WERI-Rb-1 (cell line): ENCODE results near the gene SLC23A2.
"Not testable (repeated sequence)": the region's sequence is repeated elsewhere in the genome, so short reads cannot be mapped to it uniquely, and the experiment has no call there.

Experiments used
- DNase-seq: peaks from one replicate; pipeline ENCODE4 v3.0.0-alpha.2; 2020
- H3K27ac ChIP-seq: fragments of 250-450 bp; sonication (Bioruptor Pico); 2 replicates; pipeline ENCODE4 v1.5.1; 2020; ENCODE audit warnings: mild to moderate bottlenecking, moderate library complexity
- H3K27me3 ChIP-seq: fragments of 250-450 bp; sonication (Bioruptor Pico); 2 replicates; pipeline ENCODE4 v1.5.1; 2021; ENCODE audit warnings: mild to moderate bottlenecking, low read depth, moderate library complexity; ENCODE audit not compliant: insufficient read depth, severe bottlenecking
- H3K36me3 ChIP-seq: fragments of 250-450 bp; sonication (Bioruptor Pico); 2 replicates; pipeline ENCODE4 v1.5.1; 2020; ENCODE audit warnings: mild to moderate bottlenecking, moderate library complexity
- H3K4me3 ChIP-seq: 2 replicates; pipeline ENCODE4 v1.5.1; 2011; ENCODE audit warnings: low read depth, mild to moderate bottlenecking, control low read depth, low read length
- H3K9me3 ChIP-seq: fragments of 250-450 bp; sonication (Bioruptor Pico); 2 replicates; pipeline ENCODE4 v1.5.1; 2021; ENCODE audit warnings: mild to moderate bottlenecking, moderate library complexity; ENCODE audit not compliant: severe bottlenecking
- CTCF ChIP-seq: IDR thresholded peaks from 2 replicates; pipeline ENCODE4 v1.5.1; 2011; ENCODE audit warnings: low read depth, mild to moderate bottlenecking, control low read depth, inconsistent platforms, low read length

Gene SLC23A2

DNA sequence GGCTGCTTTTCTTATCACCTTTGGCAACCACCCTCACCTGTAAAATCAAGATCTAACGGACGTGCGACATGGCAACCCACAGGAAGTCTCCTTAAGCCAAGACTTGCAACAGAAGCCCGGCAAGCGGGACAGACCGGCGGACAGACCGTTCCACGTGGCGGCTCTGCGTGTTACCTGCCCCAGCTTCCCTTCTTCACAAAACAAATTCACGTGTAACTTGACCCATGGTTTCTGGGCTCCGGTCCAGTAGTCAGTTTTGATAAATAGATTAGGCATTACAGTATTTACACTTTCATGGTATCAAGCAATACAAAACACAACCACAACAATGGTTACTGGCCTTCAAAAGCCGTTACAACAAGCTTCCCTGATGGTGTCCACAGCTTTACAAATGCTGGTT lies 145.8 kb downstream of the SLC23A2 start:
- Histone ChIP-seq H3K4me3 (no peak overlapping the region), H3K27ac (no peak overlapping the region), H3K36me3 (peaks cover 52% of the 10 kb centered on the region), H3K27me3 (no peaks in the 10 kb centered on the region), H3K9me3 (no peaks in the 10 kb centered on the region)
- no peak for TF ChIP-seq CTCF
- DNase-seq: no peak

- H3K27me3 ChIP-seq: no peaks in the 10 kb centered on the region
- no peaks in the 10 kb centered on the region for H3K9me3 ChIP-seq
- DNase-seq: no peak
- TF ChIP-seq CTCF: no peak
- H3K27ac ChIP-seq: no peak overlapping the region
- H3K36me3 ChIP-seq: peaks cover 48% of the 10 kb centered on the region
- H3K4me3 ChIP-seq: no peak overlapping the region
Measured at GRCh38 chr20:4855097-4855496, 146.2 kb downstream of the SLC23A2 start.

- peaks cover 42% of the 10 kb centered on the region for H3K36me3 ChIP-seq
- TF ChIP-seq CTCF: no peak
- H3K4me3 ChIP-seq: no peak overlapping the region
- no peaks in the 10 kb centered on the region for H3K9me3 ChIP-seq
- no peaks in the 10 kb centered on the region for H3K27me3 ChIP-seq
- DNase-seq: no peak
- no peak overlapping the region for H3K27ac ChIP-seq
Measured at GRCh38 chr20:4854561-4854901, 146.8 kb downstream of the SLC23A2 start.

- no peak for TF ChIP-seq CTCF
- Histone ChIP-seq H3K27me3 (no peaks in the 10 kb centered on the region), H3K36me3 (peaks cover 39% of the 10 kb centered on the region), H3K4me3 (no peak overlapping the region), H3K27ac (no peak overlapping the region), H3K9me3 (no peaks in the 10 kb centered on the region)
- DNase-seq: no peak
Measured at GRCh38 chr20:4853757-4854560, 147.4 kb downstream of the SLC23A2 start.

DNA sequence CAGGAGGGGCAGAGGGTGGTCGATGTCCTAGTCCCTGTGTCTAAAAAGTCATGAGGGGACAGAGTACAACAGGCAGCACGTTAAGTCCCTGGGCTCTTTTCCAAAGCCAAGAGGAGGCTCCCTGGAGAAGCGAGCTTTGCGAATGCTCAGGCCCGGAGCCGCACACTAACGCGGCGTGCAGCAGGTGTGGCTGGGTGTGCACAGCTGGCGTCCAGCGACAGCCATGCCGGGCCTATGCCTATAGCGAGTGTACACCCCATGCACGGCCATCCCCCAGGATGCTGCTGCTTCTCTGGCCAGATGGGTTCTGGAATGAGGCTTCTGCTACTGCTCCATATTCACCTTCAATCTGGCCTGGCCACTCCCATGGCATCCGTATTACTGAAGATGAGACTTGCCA lies 148.3 kb downstream of the SLC23A2 start:
- no peaks in the 10 kb centered on the region for H3K9me3 ChIP-seq
- H3K36me3 ChIP-seq: peaks cover 33% of the 10 kb centered on the region
- H3K27me3 ChIP-seq: no peaks in the 10 kb centered on the region
- no peak for DNase-seq
- H3K27ac ChIP-seq: no peak overlapping the region
- no peak overlapping the region for H3K4me3 ChIP-seq
- no peak for TF ChIP-seq CTCF

DNA sequence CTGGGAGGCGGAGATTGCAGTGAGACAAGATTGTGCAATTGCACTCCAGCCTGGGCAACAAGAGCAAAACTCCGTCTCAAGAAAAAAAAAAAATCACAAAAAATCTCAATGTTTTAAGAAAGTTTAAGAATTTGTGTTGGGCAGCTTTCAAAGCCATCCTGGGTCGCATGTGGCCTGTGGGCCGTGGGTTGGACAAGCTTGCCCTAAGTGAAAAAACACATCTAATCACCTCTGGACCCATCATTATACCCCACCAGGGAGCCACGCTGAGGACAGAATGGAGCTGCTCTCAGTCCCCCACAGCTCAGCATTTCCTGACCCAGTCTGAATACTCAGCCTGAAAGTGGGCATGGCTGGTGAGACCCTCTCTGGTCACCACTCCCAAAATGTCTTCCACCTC lies 150.3 kb downstream of the SLC23A2 start:
- Histone ChIP-seq H3K36me3 (peaks cover 17% of the 10 kb centered on the region), H3K9me3 (no peaks in the 10 kb centered on the region), H3K4me3 (no peak overlapping the region), H3K27me3 (no peaks in the 10 kb centered on the region), H3K27ac (no peak overlapping the region)
- DNase-seq: no peak
- no peak for TF ChIP-seq CTCF

DNA sequence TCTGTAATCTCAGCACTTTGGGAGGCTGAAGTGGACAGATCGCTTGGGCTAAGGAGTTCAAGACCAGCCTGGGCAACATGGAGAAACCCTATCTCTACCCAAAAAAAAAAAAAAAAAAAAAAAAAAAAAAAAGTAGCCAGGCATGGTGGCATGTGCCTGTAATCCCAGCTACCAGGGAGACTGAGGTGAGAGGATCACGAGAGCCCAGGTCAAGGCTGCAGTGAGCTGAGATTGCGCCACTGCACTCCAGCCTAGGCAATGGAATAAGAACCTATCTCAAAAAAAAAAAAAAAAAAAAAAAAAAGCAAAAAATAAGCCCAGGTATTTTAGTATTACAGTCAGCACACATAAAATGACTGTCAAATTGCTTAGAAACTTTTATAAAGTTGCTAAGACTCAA lies 152.5 kb downstream of the SLC23A2 start:
- H3K27me3 ChIP-seq: not testable (repeated sequence)

More for the DNA sequence above, 152.5 kb downstream of the SLC23A2 start:
- not testable (repeated sequence) for H3K27ac ChIP-seq, DNase-seq, H3K9me3 ChIP-seq, H3K4me3 ChIP-seq, H3K36me3 ChIP-seq
